Endothelial cell of umbilical vein (primary cell): ENCODE results near the gene HRH2.

ENCODE experiments used
- POLR2A ChIP-seq: IDR thresholded peaks from 2 replicates; pipeline ENCODE4 v1.6.1; 2012; ENCODE audit warnings: low read depth, mild to moderate bottlenecking, control low read depth, low read length
- TF ChIP-seq, protein P1 (sequence below), 2 donors: IDR thresholded peaks; 1 replicate in 1 of 2; 2 replicates in 1 of 2; pipeline ENCODE4 v1.5.1; 2011; ENCODE audit warnings: low read length in 2 of 2, mild to moderate bottlenecking in 2 of 2, moderate library complexity in 2 of 2, control low read depth in 1 of 2, inconsistent platforms in 1 of 2, low read depth in 1 of 2; ENCODE audit not compliant: insufficient read depth in 1 of 2; ENCODE audit errors: extremely low read depth in 1 of 2

DNA sequence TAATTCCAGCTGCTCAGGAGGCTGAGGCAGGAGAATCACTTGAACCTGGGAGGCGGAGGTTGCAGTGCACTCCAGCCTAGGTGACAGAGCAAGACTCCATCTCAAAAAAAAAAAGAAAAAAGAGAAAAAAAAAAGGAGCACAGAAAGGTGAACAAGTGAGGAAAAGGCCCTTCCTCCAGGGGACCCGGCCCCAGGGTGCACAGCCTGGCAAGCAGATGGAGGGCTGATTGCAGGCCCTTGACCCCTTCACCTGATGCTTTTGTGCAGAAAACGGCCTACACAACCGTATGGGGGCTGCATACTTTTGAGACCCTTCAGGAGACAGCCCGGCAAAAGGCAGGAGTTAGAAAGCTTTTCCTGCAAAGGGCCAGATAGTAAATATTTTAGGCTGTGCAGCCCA, 33.9 kb downstream of the HRH2 start:
- TF ChIP-seq, protein P1, sequence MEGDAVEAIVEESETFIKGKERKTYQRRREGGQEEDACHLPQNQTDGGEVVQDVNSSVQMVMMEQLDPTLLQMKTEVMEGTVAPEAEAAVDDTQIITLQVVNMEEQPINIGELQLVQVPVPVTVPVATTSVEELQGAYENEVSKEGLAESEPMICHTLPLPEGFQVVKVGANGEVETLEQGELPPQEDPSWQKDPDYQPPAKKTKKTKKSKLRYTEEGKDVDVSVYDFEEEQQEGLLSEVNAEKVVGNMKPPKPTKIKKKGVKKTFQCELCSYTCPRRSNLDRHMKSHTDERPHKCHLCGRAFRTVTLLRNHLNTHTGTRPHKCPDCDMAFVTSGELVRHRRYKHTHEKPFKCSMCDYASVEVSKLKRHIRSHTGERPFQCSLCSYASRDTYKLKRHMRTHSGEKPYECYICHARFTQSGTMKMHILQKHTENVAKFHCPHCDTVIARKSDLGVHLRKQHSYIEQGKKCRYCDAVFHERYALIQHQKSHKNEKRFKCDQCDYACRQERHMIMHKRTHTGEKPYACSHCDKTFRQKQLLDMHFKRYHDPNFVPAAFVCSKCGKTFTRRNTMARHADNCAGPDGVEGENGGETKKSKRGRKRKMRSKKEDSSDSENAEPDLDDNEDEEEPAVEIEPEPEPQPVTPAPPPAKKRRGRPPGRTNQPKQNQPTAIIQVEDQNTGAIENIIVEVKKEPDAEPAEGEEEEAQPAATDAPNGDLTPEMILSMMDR (IDR thresholded peaks at IDR 0.05; ENCODE audit: extremely low read depth in 1 of 2, insufficient read depth in 1 of 2, low read depth in 1 of 2, low read length in 2 of 2), result no peak
- no peak for TF ChIP-seq POLR2A
